Subcutaneous abdominal adipose tissue (tissue), 5 donors: ENCODE measurements around the gene SHISAL1.

ENCODE experiments used
- H3K27ac ChIP-seq: one replicate; pipeline ENCODE4 v1.7.0; 2013; ENCODE audit warnings: low read depth, mild to moderate bottlenecking, inconsistent platforms, low read length, moderate library complexity
- H3K27me3 ChIP-seq, 5 donors: one replicate each; pipeline ENCODE4 v1.7.0; 2013; ENCODE audit warnings: low read length in 5 of 5, inconsistent platforms in 1 of 5; ENCODE audit not compliant: control insufficient read depth in 5 of 5, insufficient read depth in 4 of 5
- H3K36me3 ChIP-seq, 5 donors: one replicate each; pipeline ENCODE4 v1.7.0; 2013; ENCODE audit warnings: low read length in 5 of 5; ENCODE audit not compliant: control insufficient read depth in 5 of 5, insufficient read depth in 5 of 5
- H3K4me1 ChIP-seq, 5 donors: one replicate each; pipeline ENCODE4 v1.7.0; 2013; ENCODE audit warnings: low read length in 5 of 5, mild to moderate bottlenecking in 3 of 5, moderate library complexity in 1 of 5; ENCODE audit not compliant: control insufficient read depth in 5 of 5, insufficient read depth in 5 of 5
- H3K4me3 ChIP-seq, 5 donors: one replicate each; pipeline ENCODE4 v1.7.0; 2013; ENCODE audit warnings: low read length in 5 of 5, low read depth in 1 of 5
- H3K9ac ChIP-seq, 5 donors: one replicate each; pipeline ENCODE4 v1.7.0; 2013; ENCODE audit warnings: low read length in 5 of 5, mild to moderate bottlenecking in 4 of 5, moderate library complexity in 3 of 5
- H3K9me3 ChIP-seq, 5 donors: one replicate each; pipeline ENCODE4 v1.7.0; 2013; ENCODE audit warnings: low read length in 5 of 5; ENCODE audit not compliant: control insufficient read depth in 5 of 5
- donor health status: healthy.
- donor health status: healthy.
- donor health status: healthy.
- donor health status: healthy.
- donor health status: healthy.

Gene SHISAL1

GRCh38 chr22:44206330-44206645, 106.5 kb downstream of the SHISAL1 start:
- H3K9me3 ChIP-seq: peaks cover 5 to 19% (median 14%) of the 10 kb centered on the region in 5 donors
- no peaks in the 10 kb centered on the region for H3K4me1 ChIP-seq
- peaks cover 3 to 22% (median 18%) of the 10 kb centered on the region in 5 donors for H3K27me3 ChIP-seq
- H3K4me3 ChIP-seq: no peak overlapping the region
- no peak overlapping the region for H3K27ac ChIP-seq
- no peak overlapping the region for H3K9ac ChIP-seq
- peaks cover 0 to 10% (median 0%) of the 10 kb centered on the region in 5 donors for H3K36me3 ChIP-seq

- H3K9ac ChIP-seq: no peak overlapping the region
- no peak overlapping the region for H3K4me3 ChIP-seq
- peaks cover 5 to 19% (median 14%) of the 10 kb centered on the region in 5 donors for H3K9me3 ChIP-seq
- H3K4me1 ChIP-seq: peaks cover 0 to 4% (median 0%) of the 10 kb centered on the region in 5 donors
- no peak overlapping the region for H3K27ac ChIP-seq
- H3K27me3 ChIP-seq: peaks cover 5 to 27% (median 21%) of the 10 kb centered on the region in 5 donors
- H3K36me3 ChIP-seq: peaks cover 0 to 10% (median 0%) of the 10 kb centered on the region in 5 donors
These were observed 107.0 kb downstream of the SHISAL1 start for GRCh38 chr22:44205516-44206329.

GRCh38 chr22:44204739-44205515, 107.8 kb downstream of the SHISAL1 start:
- Histone ChIP-seq H3K4me1 (peaks cover 0 to 5% (median 0%) of the 10 kb centered on the region in 5 donors), H3K27me3 (peaks cover 5 to 33% (median 27%) of the 10 kb centered on the region in 5 donors), H3K4me3 (no peak overlapping the region), H3K27ac (no peak overlapping the region), H3K9ac (no peak overlapping the region), H3K9me3 (peaks cover 3 to 16% (median 10%) of the 10 kb centered on the region in 5 donors), H3K36me3 (peaks cover 0 to 10% (median 0%) of the 10 kb centered on the region in 5 donors)

- peaks cover 5 to 38% (median 29%) of the 10 kb centered on the region in 5 donors for H3K27me3 ChIP-seq
- no peak overlapping the region for H3K9ac ChIP-seq
- H3K36me3 ChIP-seq: peaks cover 0 to 15% (median 2%) of the 10 kb centered on the region in 5 donors
- no peak overlapping the region for H3K4me3 ChIP-seq
- H3K27ac ChIP-seq: no peak overlapping the region
- H3K4me1 ChIP-seq: peaks cover 0 to 5% (median 0%) of the 10 kb centered on the region in 5 donors
- H3K9me3 ChIP-seq: peaks cover 0 to 4% (median 0%) of the 10 kb centered on the region in 5 donors
These were observed 109.5 kb downstream of the SHISAL1 start for GRCh38 chr22:44203203-44203602.

- H3K9me3 ChIP-seq: no peaks in the 10 kb centered on the region
- no peak overlapping the region for H3K4me3 ChIP-seq
- no peak overlapping the region for H3K27ac ChIP-seq
- no peak overlapping the region for H3K9ac ChIP-seq
- H3K27me3 ChIP-seq: peaks cover 6 to 38% (median 29%) of the 10 kb centered on the region in 5 donors
- H3K4me1 ChIP-seq: peaks cover 0 to 5% (median 0%) of the 10 kb centered on the region in 5 donors
- H3K36me3 ChIP-seq: peaks cover 0 to 15% (median 2%) of the 10 kb centered on the region in 5 donors
These were observed 110.4 kb downstream of the SHISAL1 start for GRCh38 chr22:44202261-44202789.

- Histone ChIP-seq H3K4me3 (no peak overlapping the region), H3K36me3 (peaks cover 0 to 17% (median 2%) of the 10 kb centered on the region in 5 donors), H3K27me3 (peaks cover 12 to 41% (median 29%) of the 10 kb centered on the region in 5 donors), H3K9me3 (no peaks in the 10 kb centered on the region), H3K27ac (no peak overlapping the region), H3K9ac (no peak overlapping the region), H3K4me1 (peaks cover 0 to 5% (median 0%) of the 10 kb centered on the region in 5 donors)
These were observed 111.1 kb downstream of the SHISAL1 start for GRCh38 chr22:44201665-44202064.

- H3K36me3 ChIP-seq: peaks cover 0 to 17% (median 2%) of the 10 kb centered on the region in 5 donors
- H3K9ac ChIP-seq: no peak overlapping the region
- no peaks in the 10 kb centered on the region for H3K9me3 ChIP-seq
- H3K4me3 ChIP-seq: no peak overlapping the region
- peaks cover 9 to 44% (median 31%) of the 10 kb centered on the region in 5 donors for H3K27me3 ChIP-seq
- H3K4me1 ChIP-seq: peaks cover 0 to 5% (median 0%) of the 10 kb centered on the region in 5 donors
- H3K27ac ChIP-seq: no peak overlapping the region
These were observed 111.7 kb downstream of the SHISAL1 start for GRCh38 chr22:44200855-44201550.

- Histone ChIP-seq H3K27ac (no peak overlapping the region), H3K4me3 (no peak overlapping the region), H3K36me3 (peaks cover 0 to 14% (median 2%) of the 10 kb centered on the region in 5 donors), H3K9ac (no peak overlapping the region), H3K4me1 (peaks cover 0 to 5% (median 0%) of the 10 kb centered on the region in 5 donors), H3K27me3 (peaks cover 9 to 43% (median 31%) of the 10 kb centered on the region in 5 donors), H3K9me3 (no peaks in the 10 kb centered on the region)
These were observed 112.3 kb downstream of the SHISAL1 start for GRCh38 chr22:44200451-44200850.

- Histone ChIP-seq H3K4me3 (no peak overlapping the region), H3K27me3 (peaks cover 14 to 45% (median 26%) of the 10 kb centered on the region in 5 donors), H3K36me3 (peaks cover 0 to 12% (median 2%) of the 10 kb centered on the region in 5 donors)
These were observed 112.9 kb downstream of the SHISAL1 start for GRCh38 chr22:44199866-44200265.

More at GRCh38 chr22:44199866-44200265, 112.9 kb downstream of the SHISAL1 start:
- H3K4me1 ChIP-seq: peaks cover 0 to 5% (median 0%) of the 10 kb centered on the region in 5 donors
- no peak overlapping the region for H3K9ac ChIP-seq
- no peaks in the 10 kb centered on the region for H3K9me3 ChIP-seq
- no peak overlapping the region for H3K27ac ChIP-seq
